ENCODE results near the gene CD163L1. TPM values are rescaled to one million over a fixed set of nuclear protein-coding genes. Genes with fewer than 3 reads are reported as not detected.

The CD163L1 gene
- total and polyA plus RNA-seq, 2 of the 8 experiments (the other 6 are each of a cell fraction or from before 2014, with no cell fraction given), result 0.11 to 0.22 TPM

- TF ChIP-seq CHD7 (IDR thresholded peaks at IDR 0.05; ENCODE audit: insufficient replicate concordance, low read length), result no peak
- no peak for TF ChIP-seq SUZ12 (IDR thresholded peaks at IDR 0.05; ENCODE audit: low read length)
- no peak for TF ChIP-seq CBX5 (IDR thresholded peaks at IDR 0.05; ENCODE audit: low read depth, low read length)
Measured at GRCh38 chr12:7450667-7451066, 6.7 kb upstream of the CD163L1 start (continued).
